ENCODE data around the gene APOC3. TPM values are rescaled to one million over a fixed set of nuclear protein-coding genes. Genes with fewer than 3 reads are reported as not detected.

APOC3 gene
- total RNA-seq, 1 experiment from 2014 or later = 3.5 TPM

GRCh38 chr11:116819049-116819448 is 10.7 kb upstream of the APOC3 start:
- DNase-seq (ENCODE audit: low read depth, low spot score) = no peak
- ChIA-PET CTCF (no interaction called here), RAD21 (ENCODE audit: low non-redundant PET in 1 of 2, low total read pairs in 2 of 2, uncharacterized antibody in 2 of 2, unreplicated experiment in 2 of 2) (no interaction called here), POLR2A (no interaction called here)
- H4K20me1 ChIP-seq (ENCODE audit: insufficient read depth) = no peaks in the 10 kb centered on the region
- H3K79me2 ChIP-seq (ENCODE audit: insufficient read depth, low read length) = no peaks in the 10 kb centered on the region
- intact Hi-C loops (cut with micrococcal nuclease) = no loop called here
- H3K27ac ChIP-seq (ENCODE audit: low read depth, low read length) = no peak overlapping the region
- H3K4me2 ChIP-seq (ENCODE audit: low read length) = no peak overlapping the region
- H2AFZ ChIP-seq (ENCODE audit: low read depth, low read length, poor library complexity, severe bottlenecking) = no peak overlapping the region
- BruUV-seq (replicated peaks) = no TSS peak
- H3K4me3 ChIP-seq (replicated peaks in 1 of 2; ENCODE audit: low read depth in 1 of 2, low read length in 2 of 2) = no peak overlapping the region
- no peak for ATAC-seq
- TF ChIP-seq ZFX (IDR thresholded peaks at IDR 0.05) (no peak), ZBTB33 (IDR thresholded peaks at IDR 0.05; ENCODE audit: extremely low read depth, insufficient replicate concordance, low read length) (no peak), ATF3 (IDR thresholded peaks at IDR 0.05) (no peak), RAD21 (IDR thresholded peaks at IDR 0.05; ENCODE audit: low read depth) (no peak), YY1 (IDR thresholded peaks at IDR 0.05; ENCODE audit: extremely low read depth, insufficient replicate concordance, low read depth, low read length) (no peak), FOSL1 (IDR thresholded peaks at IDR 0.05; ENCODE audit: low read depth) (no peak), SP1 (IDR thresholded peaks at IDR 0.05; ENCODE audit: low read depth) (no peak), REST (IDR thresholded peaks at IDR 0.05; ENCODE audit: low read depth) (no peak)
- H3K36me3 ChIP-seq (ENCODE audit: control insufficient read depth in 1 of 2, insufficient read depth in 2 of 2, low read length in 2 of 2) = no peaks in the 10 kb centered on the region; a peak in 1 of 4 replicates
- no peaks in the 10 kb centered on the region for H3K4me1 ChIP-seq (ENCODE audit: control insufficient read depth in 1 of 2, insufficient read depth in 2 of 2, low read length in 2 of 2)
- no peak overlapping the region for H3K9ac ChIP-seq (ENCODE audit: low read length)
- no peaks in the 10 kb centered on the region for H3K9me3 ChIP-seq (ENCODE audit: control insufficient read depth in 1 of 2, insufficient read depth in 1 of 2, low read depth in 1 of 2, low read length in 2 of 2)
- H3K9me2 ChIP-seq (ENCODE audit: insufficient read depth) = no peaks in the 10 kb centered on the region
- H3K27me3 ChIP-seq (ENCODE audit: insufficient read depth, low read length) = no peaks in the 10 kb centered on the region

Measured in HCT116 (cell line).